Astrocyte (in vitro differentiated cells and primary cell): ENCODE data around the gene CARS2. TPM values are rescaled to one million over a fixed set of nuclear protein-coding genes. Genes with fewer than 3 reads are reported as not detected.

Source experiments
- DNase-seq: peaks from one replicate; pipeline ENCODE4 v3.0.0-alpha.2; 2010; ENCODE audit warnings: low read depth
- FAIRE-seq: peaks from 2 replicates; lab custom pipeline; 2011; peaks lifted over from hg19 to GRCh38; lab: Jason Lieb, UNC
- H2AFZ ChIP-seq: 2 replicates; pipeline ENCODE4 v1.6.0; 2012; ENCODE audit warnings: low read depth, low read length, inconsistent platforms
- H3K27ac ChIP-seq: 2 replicates; pipeline ENCODE4 v1.5.1; 2011; ENCODE audit warnings: low read depth, low read length, inconsistent platforms
- H3K27me3 ChIP-seq: 2 replicates; pipeline ENCODE4 v1.6.0; 2011; ENCODE audit warnings: low read length, inconsistent platforms; ENCODE audit not compliant: insufficient read depth
- H3K36me3 ChIP-seq: 2 replicates; pipeline ENCODE4 v1.5.1; 2011; ENCODE audit warnings: low read length, inconsistent platforms; ENCODE audit not compliant: insufficient read depth
- H3K4me1 ChIP-seq: 2 replicates; pipeline ENCODE4 v1.5.1; 2011; ENCODE audit warnings: low read length, inconsistent platforms; ENCODE audit not compliant: insufficient read depth
- H3K4me2 ChIP-seq: 2 replicates; pipeline ENCODE4 v1.6.0; 2012; ENCODE audit warnings: low read length, inconsistent platforms
- H3K4me3 ChIP-seq: 2 replicates; pipeline ENCODE4 v1.5.1; 2011; ENCODE audit warnings: low read depth, mild to moderate bottlenecking, low read length, inconsistent platforms; ENCODE audit not compliant: insufficient read depth
- H3K79me2 ChIP-seq: 2 replicates; pipeline ENCODE4 v1.6.0; 2012; ENCODE audit warnings: mild to moderate bottlenecking, low read length, inconsistent platforms; ENCODE audit not compliant: insufficient read depth
- H3K9ac ChIP-seq: 2 replicates; pipeline ENCODE4 v1.6.0; 2012; ENCODE audit warnings: mild to moderate bottlenecking, low read length, inconsistent platforms
- H3K9me3 ChIP-seq: 2 replicates; pipeline ENCODE4 v1.5.1; 2012; ENCODE audit warnings: low read depth, mild to moderate bottlenecking, low read length, inconsistent platforms; ENCODE audit not compliant: insufficient read depth
- H4K20me1 ChIP-seq: 2 replicates; pipeline ENCODE4 v1.6.0; 2012; ENCODE audit warnings: low read length, inconsistent platforms; ENCODE audit not compliant: insufficient read depth
- H3K27ac Mint-ChIP-seq: one replicate; pipeline ENCODE4 v1.8.0; 2021; ENCODE audit warnings: mild to moderate bottlenecking, mixed read lengths; ENCODE audit not compliant: unreplicated experiment
- H3K27me3 Mint-ChIP-seq: one replicate; pipeline ENCODE4 v1.8.0; 2021; ENCODE audit warnings: low read depth, mixed read lengths; ENCODE audit not compliant: unreplicated experiment
- H3K36me3 Mint-ChIP-seq: one replicate; pipeline ENCODE4 v1.8.0; 2021; ENCODE audit warnings: low read depth, mixed read lengths; ENCODE audit not compliant: unreplicated experiment
- H3K4me1 Mint-ChIP-seq: one replicate; pipeline ENCODE4 v1.8.0; 2021; ENCODE audit warnings: low read depth, mixed read lengths; ENCODE audit not compliant: unreplicated experiment
- H3K4me3 Mint-ChIP-seq: one replicate; pipeline ENCODE4 v1.8.0; 2021; ENCODE audit warnings: mild to moderate bottlenecking, moderate library complexity, mixed read lengths; ENCODE audit not compliant: unreplicated experiment
- H3K9me3 Mint-ChIP-seq: one replicate; pipeline ENCODE4 v1.8.0; 2021; ENCODE audit warnings: mild to moderate bottlenecking, mixed read lengths; ENCODE audit not compliant: unreplicated experiment
- CTCF ChIP-seq: IDR thresholded peaks from 2 replicates; pipeline ENCODE4 v1.5.1; 2011; ENCODE audit warnings: low read depth, mild to moderate bottlenecking, inconsistent platforms, low read length, moderate library complexity; ENCODE audit not compliant: insufficient read depth
- EZH2 ChIP-seq: IDR thresholded peaks from 2 replicates; pipeline ENCODE4 v1.6.1; 2012; ENCODE audit warnings: mild to moderate bottlenecking, low read length, inconsistent platforms; ENCODE audit not compliant: insufficient read depth
- total RNA-seq: library from RNA; stranded (reverse); gene quantifications from 2 replicates; pipeline ENCODE4 v1.2.1, GENCODE V29; 2021

Gene CARS2
- total RNA-seq, 1 donor from 2014 or later = 51.4 TPM

- Mint-ChIP-seq H3K4me3 (no peak overlapping the region), H3K9me3 (no peaks in the 10 kb centered on the region), H3K27ac (no peak overlapping the region), H3K36me3 (peaks cover 32% of the 10 kb centered on the region), H3K27me3 (no peaks in the 10 kb centered on the region), H3K4me1 (peaks cover 42% of the 10 kb centered on the region)
- DNase-seq (no peak), FAIRE-seq (no peak)
- TF ChIP-seq CTCF = no peak
- no peak for TF ChIP-seq EZH2
- Histone ChIP-seq H3K9ac (no peak overlapping the region), H3K4me3 (no peak overlapping the region), H3K27ac (no peak overlapping the region), H3K79me2 (peaks cover 77% of the 10 kb centered on the region), H2AFZ (no peak overlapping the region), H4K20me1 (peaks cover 64% of the 10 kb centered on the region), H3K4me1 (peaks cover 30% of the 10 kb centered on the region), H3K27me3 (no peaks in the 10 kb centered on the region), H3K4me2 (no peak overlapping the region), H3K9me3 (no peaks in the 10 kb centered on the region), H3K36me3 (peaks cover 3% of the 10 kb centered on the region)
Observed at GRCh38 chr13:110630566-110631119, 75.3 kb downstream of the CARS2 start.

- Mint-ChIP-seq H3K27ac (no peak overlapping the region), H3K27me3 (no peaks in the 10 kb centered on the region), H3K4me3 (no peak overlapping the region), H3K9me3 (no peaks in the 10 kb centered on the region), H3K36me3 (peaks cover 28% of the 10 kb centered on the region), H3K4me1 (peaks cover 41% of the 10 kb centered on the region)
- Histone ChIP-seq H3K9me3 (no peaks in the 10 kb centered on the region), H3K79me2 (peaks cover 80% of the 10 kb centered on the region), H2AFZ (no peak overlapping the region), H3K27ac (no peak overlapping the region), H3K4me2 (no peak overlapping the region), H3K4me1 (peaks cover 26% of the 10 kb centered on the region), H3K36me3 (peaks cover 3% of the 10 kb centered on the region), H4K20me1 (peaks cover 64% of the 10 kb centered on the region), H3K27me3 (no peaks in the 10 kb centered on the region), H3K4me3 (no peak overlapping the region), H3K9ac (no peak overlapping the region)
- peak; percentile 41 for DNase-seq
- FAIRE-seq = no peak
- no peak for TF ChIP-seq CTCF
- TF ChIP-seq EZH2 = no peak
Observed at GRCh38 chr13:110629735-110630134, 76.2 kb downstream of the CARS2 start.

GRCh38 chr13:110628952-110629701 is 76.8 kb downstream of the CARS2 start:
- no peaks in the 10 kb centered on the region for H3K27me3 Mint-ChIP-seq
- H3K36me3 ChIP-seq = peaks cover 3% of the 10 kb centered on the region
- no peaks in the 10 kb centered on the region for H3K9me3 ChIP-seq
- H3K4me3 Mint-ChIP-seq = no peak overlapping the region
- H3K9me3 Mint-ChIP-seq = no peaks in the 10 kb centered on the region
- H3K27me3 ChIP-seq = no peaks in the 10 kb centered on the region
- H3K4me1 Mint-ChIP-seq = peaks cover 38% of the 10 kb centered on the region
- H3K79me2 ChIP-seq = peaks cover 81% of the 10 kb centered on the region
- H3K4me2 ChIP-seq = peak overlapping the region; percentile 77
- no peak overlapping the region for H3K4me3 ChIP-seq
- H3K4me1 ChIP-seq = peaks cover 21% of the 10 kb centered on the region
- H3K36me3 Mint-ChIP-seq = peaks cover 22% of the 10 kb centered on the region
- TF ChIP-seq EZH2 = no peak
- TF ChIP-seq CTCF = no peak
- H3K27ac ChIP-seq = peak overlapping the region; percentile 90
- no peak for FAIRE-seq
- peak overlapping the region; percentile 77 for H3K9ac ChIP-seq
- peak overlapping the region; percentile 72 for H3K27ac Mint-ChIP-seq
- H4K20me1 ChIP-seq = peaks cover 69% of the 10 kb centered on the region
- DNase-seq = peak; percentile 67
- no peak overlapping the region for H2AFZ ChIP-seq
